Embryonic facial prominence (tissue), 1 donor: ENCODE measurements around the gene CD46.
A peak's percentile ranks its signal among the peaks of the same experiment; 100 is the strongest.
"Not testable (repeated sequence)": the region's sequence is repeated elsewhere in the genome, so short reads cannot be mapped to it uniquely, and the experiment has no call there.

Experiments used
- DNase-seq: peaks from one replicate; pipeline ENCODE4 v3.0.0-alpha.2; 2016; ENCODE audit errors: extremely low spot score

Gene CD46

GRCh38 chr1:207751790-207752455 lies at the start of gene CD46:
Gene CD46, plus strand, starts transcription at chr1:207752054. Its CDS starts 159 bp downstream, at chr1:207752213.
- DNase-seq: peak; percentile 80

- no peak for DNase-seq
Measured at GRCh38 chr1:207702317-207702716, 49.5 kb upstream of the CD46 start.

DNA sequence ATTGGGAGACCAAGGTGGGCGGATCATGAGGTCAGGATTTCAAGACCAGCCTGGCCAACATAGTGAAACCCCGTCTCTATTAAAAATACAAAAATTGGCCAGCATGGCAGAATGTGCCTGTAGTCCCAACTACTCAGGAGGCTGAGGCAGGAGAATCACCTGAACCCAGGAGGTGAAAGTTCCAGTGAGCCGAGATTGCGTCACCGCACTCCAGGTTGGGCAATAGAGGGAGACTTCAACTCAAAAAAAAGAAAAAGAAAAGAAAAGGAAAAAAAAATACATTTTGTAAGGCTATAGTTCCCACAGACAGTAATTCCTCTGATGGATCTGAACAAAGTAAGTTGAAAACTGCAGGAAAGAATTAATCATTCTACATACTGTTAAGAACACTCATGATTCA lies 48.1 kb upstream of the CD46 start:
- DNase-seq: no peak

- DNase-seq: not testable (repeated sequence)
Measured at GRCh38 chr1:207708004-207708403, 43.9 kb upstream of the CD46 start.

DNA sequence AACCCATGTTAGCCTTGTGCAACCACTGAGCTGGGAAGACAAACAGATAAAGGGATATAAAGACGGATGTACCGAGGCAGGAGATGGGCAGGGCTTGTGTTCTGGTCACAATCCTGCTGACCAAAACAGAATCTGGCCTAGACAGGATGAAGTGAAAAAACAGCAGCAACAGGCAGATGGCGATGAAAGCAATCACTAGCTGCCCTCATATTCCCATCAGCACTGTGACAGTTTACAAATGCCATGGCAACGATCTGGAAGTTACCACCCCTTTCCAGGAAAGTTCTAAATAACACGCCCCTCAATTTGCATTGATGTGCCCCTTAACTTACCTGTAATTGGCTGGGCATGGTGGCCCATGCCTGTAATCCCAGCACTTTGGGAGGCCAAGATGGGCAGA lies 40.6 kb upstream of the CD46 start:
- DNase-seq: no peak

GRCh38 chr1:207712701-207713100 lies 39.2 kb upstream of the CD46 start:
- DNase-seq: not testable (repeated sequence)

DNA sequence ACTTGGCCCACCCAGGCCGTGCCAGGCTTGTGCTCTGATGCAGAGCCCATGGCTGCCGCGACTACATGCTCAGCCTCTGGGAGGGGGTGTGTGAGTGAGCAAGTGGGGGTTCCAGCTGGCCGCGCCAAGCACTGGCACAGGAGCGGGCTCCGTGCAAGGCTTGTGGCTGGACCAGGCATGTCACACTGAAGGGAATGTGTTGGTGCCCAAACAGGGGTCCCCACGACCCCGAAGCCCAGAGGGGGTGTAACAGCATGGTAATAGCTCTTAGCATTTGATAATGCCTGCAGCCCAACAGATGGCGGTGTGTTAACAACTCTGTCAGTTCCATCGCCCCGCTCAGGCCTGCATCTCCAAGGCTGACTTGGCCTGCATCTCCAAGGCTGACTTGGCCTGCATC lies 38.3 kb upstream of the CD46 start:
- no peak for DNase-seq

- DNase-seq: no peak
Measured at GRCh38 chr1:207719234-207719633, 32.6 kb upstream of the CD46 start.

DNA sequence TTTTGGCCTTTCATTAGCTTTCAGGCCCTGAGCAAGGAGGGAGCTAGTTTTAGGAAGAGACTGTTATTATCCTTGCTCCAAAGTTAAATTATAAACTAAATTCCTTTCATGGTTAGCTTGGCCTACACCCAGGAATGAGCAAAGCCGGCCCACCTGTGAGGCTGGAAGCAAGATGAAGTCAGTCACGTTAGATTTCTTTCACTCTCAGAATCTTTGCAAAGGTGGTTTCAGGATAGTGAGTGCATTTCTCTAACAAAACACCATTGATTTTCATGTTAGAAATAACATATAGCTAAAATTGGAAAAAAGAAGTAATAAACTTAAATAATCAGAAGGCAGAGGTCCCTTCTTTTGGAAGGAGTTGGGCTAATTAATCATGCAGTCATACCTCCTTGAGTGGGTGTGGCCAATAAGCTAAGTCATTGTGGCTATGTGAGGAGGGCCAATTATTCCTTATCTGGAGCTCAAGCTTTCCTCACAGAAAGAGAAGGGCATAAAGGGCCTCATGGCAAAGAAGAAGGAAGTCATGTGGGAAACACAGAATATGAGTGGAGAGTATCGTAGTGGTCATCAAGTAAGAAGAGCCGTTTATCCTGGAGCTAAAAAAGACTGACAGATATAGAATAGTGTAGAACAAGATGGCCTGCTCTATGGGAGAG lies 23.5 kb upstream of the CD46 start:
- DNase-seq: not testable (repeated sequence)

- DNase-seq: not testable (repeated sequence)
Measured at GRCh38 chr1:207737503-207738157, 14.2 kb upstream of the CD46 start.

GRCh38 chr1:207738158-207738659 lies 13.6 kb upstream of the CD46 start:
- DNase-seq: not testable (repeated sequence)

- no peak for DNase-seq
Measured at GRCh38 chr1:207740207-207740606, 11.6 kb upstream of the CD46 start.

DNA sequence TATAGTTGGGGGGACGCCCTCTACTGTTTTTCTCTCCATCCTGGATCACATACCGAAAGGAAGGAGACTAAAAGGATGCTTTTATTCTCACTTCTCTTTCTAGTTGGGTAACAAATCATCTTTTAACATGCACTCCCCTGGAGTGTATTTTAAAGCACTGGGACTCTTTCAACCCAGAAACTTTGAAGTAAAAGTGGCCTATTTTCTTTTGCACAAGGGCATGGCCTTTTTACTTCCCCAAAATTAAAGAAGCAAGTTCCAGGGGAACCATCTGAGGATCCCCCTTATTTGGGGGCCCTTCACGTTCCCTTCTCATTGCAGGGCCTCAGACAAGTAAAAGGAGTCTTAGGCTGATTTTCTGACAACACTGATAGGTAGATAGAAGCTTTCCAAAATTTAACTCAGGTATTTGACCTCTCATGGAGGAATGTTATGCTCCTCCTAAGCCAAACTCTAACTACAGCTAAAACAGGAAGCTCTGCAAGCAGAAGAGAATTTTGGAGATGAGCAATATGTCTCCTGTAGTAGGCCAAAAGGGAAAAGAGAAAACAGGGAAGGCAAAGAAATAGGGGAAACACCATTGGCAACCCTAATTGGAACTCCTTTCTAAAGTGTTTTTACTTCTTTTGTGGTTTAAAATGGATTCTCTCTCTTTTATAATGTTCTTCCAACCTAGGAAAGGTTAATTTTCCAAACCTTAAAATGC lies 8.9 kb upstream of the CD46 start:
- no peak for DNase-seq

- DNase-seq: no peak
Measured at GRCh38 chr1:207744000-207744534, 7.8 kb upstream of the CD46 start.

GRCh38 chr1:207745285-207745684 lies 6.6 kb upstream of the CD46 start:
- no peak for DNase-seq

GRCh38 chr1:207745839-207746767 lies 5.8 kb upstream of the CD46 start:
- no peak for DNase-seq

DNA sequence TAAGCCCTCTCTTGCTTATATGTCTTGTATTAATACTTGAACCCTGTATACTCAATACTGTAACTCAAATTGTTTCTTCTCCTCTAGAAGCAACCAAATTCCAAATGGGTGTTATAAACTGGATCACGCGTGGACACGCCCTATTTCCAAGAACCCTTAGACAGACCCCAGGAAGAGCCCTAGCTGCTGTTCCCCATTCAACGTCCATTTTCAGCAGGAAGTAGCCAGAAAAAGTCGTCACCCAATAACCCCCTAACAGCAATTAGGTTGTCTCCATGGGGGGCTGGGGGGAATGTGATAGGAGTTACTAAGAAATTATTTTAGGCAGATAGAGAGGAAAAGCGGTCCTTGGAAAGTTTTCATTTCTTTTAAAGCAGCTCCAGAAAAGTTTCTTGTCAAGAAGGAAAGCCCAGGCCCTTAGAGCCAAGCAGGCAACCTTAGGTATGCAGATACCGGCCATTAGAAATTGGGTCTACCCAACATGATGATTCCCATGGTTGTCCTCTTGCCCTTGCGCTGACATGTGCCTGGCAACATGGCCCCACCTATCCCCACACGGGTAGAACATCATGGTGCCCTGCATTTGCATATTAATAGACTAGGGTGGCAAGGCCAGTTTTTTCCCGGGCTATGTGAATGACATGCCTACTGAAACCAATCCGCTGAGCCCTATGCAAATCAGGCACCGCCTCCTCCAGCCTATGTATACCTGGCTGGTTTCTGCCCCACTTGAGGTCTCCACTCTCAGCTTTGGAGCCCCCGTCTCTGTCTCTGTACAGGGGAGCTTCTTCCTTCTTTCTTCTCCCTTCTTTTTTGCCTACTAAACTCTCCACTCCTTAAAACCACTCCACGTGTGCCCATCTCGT lies 4.0 kb upstream of the CD46 start:
- no peak for DNase-seq

GRCh38 chr1:207748737-207749528 lies 2.9 kb upstream of the CD46 start:
- no peak for DNase-seq
